Neural progenitor cell (in vitro differentiated cells): ENCODE results near the gene SPRING1.

ENCODE experiments used
- EZH2 ChIP-seq: fragments of 200-600 bp; sonication (generic); IDR thresholded peaks from 2 replicates; pipeline ENCODE4 v1.6.1; 2017; ENCODE audit warnings: antibody characterized with exemption, mild to moderate bottlenecking, moderate library complexity
- EZH2phosphoT487 ChIP-seq: fragments of 200-600 bp; sonication (generic); IDR thresholded peaks from 2 replicates; pipeline ENCODE4 v1.6.1; 2017; ENCODE audit warnings: antibody characterized with exemption
- TF ChIP-seq, protein P1 (sequence below): fragments of 200-600 bp; sonication (generic); IDR thresholded peaks from 2 replicates; pipeline ENCODE4 v1.5.1; 2017; ENCODE audit warnings: antibody characterized with exemption, mild to moderate bottlenecking

- TF ChIP-seq, protein P1, sequence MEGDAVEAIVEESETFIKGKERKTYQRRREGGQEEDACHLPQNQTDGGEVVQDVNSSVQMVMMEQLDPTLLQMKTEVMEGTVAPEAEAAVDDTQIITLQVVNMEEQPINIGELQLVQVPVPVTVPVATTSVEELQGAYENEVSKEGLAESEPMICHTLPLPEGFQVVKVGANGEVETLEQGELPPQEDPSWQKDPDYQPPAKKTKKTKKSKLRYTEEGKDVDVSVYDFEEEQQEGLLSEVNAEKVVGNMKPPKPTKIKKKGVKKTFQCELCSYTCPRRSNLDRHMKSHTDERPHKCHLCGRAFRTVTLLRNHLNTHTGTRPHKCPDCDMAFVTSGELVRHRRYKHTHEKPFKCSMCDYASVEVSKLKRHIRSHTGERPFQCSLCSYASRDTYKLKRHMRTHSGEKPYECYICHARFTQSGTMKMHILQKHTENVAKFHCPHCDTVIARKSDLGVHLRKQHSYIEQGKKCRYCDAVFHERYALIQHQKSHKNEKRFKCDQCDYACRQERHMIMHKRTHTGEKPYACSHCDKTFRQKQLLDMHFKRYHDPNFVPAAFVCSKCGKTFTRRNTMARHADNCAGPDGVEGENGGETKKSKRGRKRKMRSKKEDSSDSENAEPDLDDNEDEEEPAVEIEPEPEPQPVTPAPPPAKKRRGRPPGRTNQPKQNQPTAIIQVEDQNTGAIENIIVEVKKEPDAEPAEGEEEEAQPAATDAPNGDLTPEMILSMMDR = peak; percentile 18
- TF ChIP-seq EZH2phosphoT487 (no peak), EZH2 (no peak)
These were observed 35.4 kb upstream of the SPRING1 start for GRCh38 chr12:116773276-116773731.
